Measurements from ENCODE around the gene PIWIL1. TPM values are rescaled to one million over a fixed set of nuclear protein-coding genes. Genes with fewer than 3 reads are reported as not detected.

The PIWIL1 gene
- total RNA-seq, 1 donor from 2014 or later = not detected

GRCh38 chr12:130367523-130367922 is 29.8 kb downstream of the PIWIL1 start:
- Mint-ChIP-seq H3K4me1 (ENCODE audit: low read depth) (no peaks in the 10 kb centered on the region), H3K4me3 (ENCODE audit: unreplicated experiment) (no peak overlapping the region), H3K9me3 (ENCODE audit: low read depth) (no peaks in the 10 kb centered on the region), H3K27me3 (ENCODE audit: low read depth) (peaks cover 11% of the 10 kb centered on the region), H3K36me3 (ENCODE audit: low read depth) (no peaks in the 10 kb centered on the region), H3K27ac (ENCODE audit: unreplicated experiment) (no peak overlapping the region)
- TF ChIP-seq, protein P1, sequence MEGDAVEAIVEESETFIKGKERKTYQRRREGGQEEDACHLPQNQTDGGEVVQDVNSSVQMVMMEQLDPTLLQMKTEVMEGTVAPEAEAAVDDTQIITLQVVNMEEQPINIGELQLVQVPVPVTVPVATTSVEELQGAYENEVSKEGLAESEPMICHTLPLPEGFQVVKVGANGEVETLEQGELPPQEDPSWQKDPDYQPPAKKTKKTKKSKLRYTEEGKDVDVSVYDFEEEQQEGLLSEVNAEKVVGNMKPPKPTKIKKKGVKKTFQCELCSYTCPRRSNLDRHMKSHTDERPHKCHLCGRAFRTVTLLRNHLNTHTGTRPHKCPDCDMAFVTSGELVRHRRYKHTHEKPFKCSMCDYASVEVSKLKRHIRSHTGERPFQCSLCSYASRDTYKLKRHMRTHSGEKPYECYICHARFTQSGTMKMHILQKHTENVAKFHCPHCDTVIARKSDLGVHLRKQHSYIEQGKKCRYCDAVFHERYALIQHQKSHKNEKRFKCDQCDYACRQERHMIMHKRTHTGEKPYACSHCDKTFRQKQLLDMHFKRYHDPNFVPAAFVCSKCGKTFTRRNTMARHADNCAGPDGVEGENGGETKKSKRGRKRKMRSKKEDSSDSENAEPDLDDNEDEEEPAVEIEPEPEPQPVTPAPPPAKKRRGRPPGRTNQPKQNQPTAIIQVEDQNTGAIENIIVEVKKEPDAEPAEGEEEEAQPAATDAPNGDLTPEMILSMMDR (IDR thresholded peaks at IDR 0.05) = no peak
- no peak for DNase-seq (ENCODE audit: low spot score)

DNA sequence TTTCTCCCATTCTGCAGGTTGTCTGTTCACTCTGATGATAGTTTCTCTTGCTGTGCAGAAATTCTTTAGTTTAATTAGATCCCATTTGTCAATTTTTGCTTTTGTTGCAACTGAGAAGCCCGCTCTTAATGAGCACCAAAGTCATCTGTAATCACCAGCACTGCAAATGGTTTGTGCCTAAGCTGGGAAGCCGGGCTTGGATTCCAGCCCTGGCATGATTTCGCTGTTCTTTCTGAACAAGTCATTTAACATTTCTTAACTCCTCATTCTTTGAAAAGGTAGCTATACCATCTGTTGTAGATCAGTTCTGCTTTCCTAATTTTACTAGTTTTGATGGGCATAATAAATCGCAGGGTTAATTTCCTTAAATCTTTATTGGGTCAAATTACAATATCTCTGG is 32.1 kb downstream of the PIWIL1 start:
- Mint-ChIP-seq H3K36me3 (ENCODE audit: low read depth) (no peaks in the 10 kb centered on the region), H3K27me3 (ENCODE audit: low read depth) (peaks cover 4% of the 10 kb centered on the region), H3K4me1 (ENCODE audit: low read depth) (no peaks in the 10 kb centered on the region)

DNA sequence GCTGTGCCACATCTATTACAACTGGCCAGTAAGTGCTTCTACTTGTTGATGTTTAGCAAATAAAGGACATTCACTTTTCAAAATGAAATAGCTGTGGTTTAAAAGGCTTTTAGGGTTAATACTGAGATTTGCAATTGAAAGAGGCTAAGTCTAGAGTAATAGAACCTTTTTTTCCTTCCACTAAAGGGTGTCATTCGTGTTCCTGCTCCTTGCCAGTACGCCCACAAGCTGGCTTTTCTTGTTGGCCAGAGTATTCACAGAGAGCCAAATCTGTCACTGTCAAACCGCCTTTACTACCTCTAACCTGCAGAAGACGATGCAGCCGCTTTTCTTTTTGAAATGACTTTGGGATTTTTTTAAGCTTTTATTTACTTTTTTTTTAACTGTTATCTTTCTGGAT is 33.6 kb downstream of the PIWIL1 start:
- no peak overlapping the region for H3K27ac Mint-ChIP-seq (ENCODE audit: unreplicated experiment)
- H3K9me3 Mint-ChIP-seq (ENCODE audit: low read depth) = no peaks in the 10 kb centered on the region
- H3K36me3 Mint-ChIP-seq (ENCODE audit: low read depth) = no peaks in the 10 kb centered on the region
- no peaks in the 10 kb centered on the region for H3K4me1 Mint-ChIP-seq (ENCODE audit: low read depth)
- no peak for DNase-seq (ENCODE audit: low spot score)
- TF ChIP-seq, protein P1 (IDR thresholded peaks at IDR 0.05) = no peak
- H3K27me3 Mint-ChIP-seq (ENCODE audit: low read depth) = peaks cover 10% of the 10 kb centered on the region
- no peak overlapping the region for H3K4me3 Mint-ChIP-seq (ENCODE audit: unreplicated experiment)

More for the DNA sequence above, 32.1 kb downstream of the PIWIL1 start:
- no peak overlapping the region for H3K27ac Mint-ChIP-seq (ENCODE audit: unreplicated experiment)
- H3K9me3 Mint-ChIP-seq (ENCODE audit: low read depth) = no peaks in the 10 kb centered on the region
- no peak overlapping the region for H3K4me3 Mint-ChIP-seq (ENCODE audit: unreplicated experiment)
- DNase-seq (ENCODE audit: low spot score) = no peak
- TF ChIP-seq, protein P1 (IDR thresholded peaks at IDR 0.05) = no peak

- no peak for DNase-seq (ENCODE audit: low spot score)
- H3K9me3 Mint-ChIP-seq (ENCODE audit: low read depth) = no peaks in the 10 kb centered on the region
- no peaks in the 10 kb centered on the region for H3K4me1 Mint-ChIP-seq (ENCODE audit: low read depth)
- H3K27me3 Mint-ChIP-seq (ENCODE audit: low read depth) = peaks cover 10% of the 10 kb centered on the region
- TF ChIP-seq, protein P1 (IDR thresholded peaks at IDR 0.05) = no peak
- no peak overlapping the region for H3K4me3 Mint-ChIP-seq (ENCODE audit: unreplicated experiment)
- H3K27ac Mint-ChIP-seq (ENCODE audit: unreplicated experiment) = no peak overlapping the region
- H3K36me3 Mint-ChIP-seq (ENCODE audit: low read depth) = no peaks in the 10 kb centered on the region
Observed at GRCh38 chr12:130372936-130373335, 35.2 kb downstream of the PIWIL1 start.

- DNase-seq (ENCODE audit: low spot score) = no peak
- peaks cover 10% of the 10 kb centered on the region for H3K27me3 Mint-ChIP-seq (ENCODE audit: low read depth)
- no peaks in the 10 kb centered on the region for H3K36me3 Mint-ChIP-seq (ENCODE audit: low read depth)
- no peak overlapping the region for H3K4me3 Mint-ChIP-seq (ENCODE audit: unreplicated experiment)
- H3K27ac Mint-ChIP-seq (ENCODE audit: unreplicated experiment) = no peak overlapping the region
- no peaks in the 10 kb centered on the region for H3K4me1 Mint-ChIP-seq (ENCODE audit: low read depth)
- no peaks in the 10 kb centered on the region for H3K9me3 Mint-ChIP-seq (ENCODE audit: low read depth)
- TF ChIP-seq, protein P1 (IDR thresholded peaks at IDR 0.05) = no peak
Observed at GRCh38 chr12:130374083-130374482, 36.4 kb downstream of the PIWIL1 start.

Measured in chondrocyte (in vitro differentiated cells).